GM12875 (cell line): ENCODE measurements around the gene APBA2.

Source experiments
- H3K4me3 ChIP-seq: one replicate; pipeline ENCODE4 v1.5.1; 2011; ENCODE audit warnings: low read depth, low read length, control low read depth
- CTCF ChIP-seq: IDR thresholded peaks from 2 replicates; pipeline ENCODE4 v1.5.1; 2011; ENCODE audit warnings: low read depth, mild to moderate bottlenecking, control low read depth, inconsistent platforms, low read length, moderate library complexity, borderline replicate concordance; ENCODE audit not compliant: insufficient read depth

The APBA2 gene

DNA sequence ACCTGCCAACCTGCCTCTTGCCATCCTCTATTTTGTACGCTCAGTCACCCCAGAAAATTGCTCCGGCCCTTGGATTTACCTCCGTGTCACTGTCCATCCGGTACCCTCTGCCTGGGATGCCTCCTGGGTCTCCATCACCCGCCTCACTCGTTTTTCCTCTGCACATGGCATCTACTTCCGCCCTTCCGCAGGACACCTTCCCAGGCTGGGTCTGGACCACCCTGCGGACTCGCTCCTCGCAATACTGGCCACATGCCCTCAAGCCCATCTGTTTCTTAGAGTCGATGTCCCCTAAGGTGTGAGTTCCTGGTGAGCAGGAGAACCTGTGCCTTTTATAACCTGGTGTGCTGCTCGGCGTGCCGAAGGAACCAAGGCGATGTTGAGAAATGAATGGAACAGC, 58.5 kb downstream of the APBA2 start:
- no peak for TF ChIP-seq CTCF
- no peak overlapping the region for H3K4me3 ChIP-seq

GRCh38 chr15:28944696-28945300, 59.0 kb downstream of the APBA2 start:
- TF ChIP-seq CTCF: no peak

GRCh38 chr15:28945626-28946230, 60.0 kb downstream of the APBA2 start:
- no peak for TF ChIP-seq CTCF
- H3K4me3 ChIP-seq: no peak overlapping the region

More at GRCh38 chr15:28944696-28945300, 59.0 kb downstream of the APBA2 start:
- no peak overlapping the region for H3K4me3 ChIP-seq

DNA sequence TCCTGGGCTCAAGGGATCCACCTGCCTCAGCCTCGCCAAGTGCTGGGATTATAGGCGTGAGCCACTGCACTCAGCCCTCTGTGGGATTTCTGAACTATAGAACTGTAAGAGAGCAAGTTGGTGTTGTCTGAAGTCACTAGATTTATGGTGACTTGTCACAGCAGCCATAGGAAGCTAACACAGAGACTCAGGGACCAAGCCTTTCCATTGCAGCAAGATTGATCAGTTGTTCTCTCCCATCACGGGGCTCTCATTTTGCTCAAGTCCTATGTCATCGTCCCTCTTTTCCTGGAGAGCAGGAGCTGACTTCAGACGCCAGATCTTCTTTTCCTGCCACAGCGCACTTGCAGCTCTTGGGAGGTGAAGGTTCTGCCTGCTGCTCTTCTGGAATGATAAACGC, 61.0 kb downstream of the APBA2 start:
- H3K4me3 ChIP-seq: no peak overlapping the region
- TF ChIP-seq CTCF: no peak

- H3K4me3 ChIP-seq: no peak overlapping the region
- no peak for TF ChIP-seq CTCF
These were observed 61.5 kb downstream of the APBA2 start for GRCh38 chr15:28947221-28947674.

DNA sequence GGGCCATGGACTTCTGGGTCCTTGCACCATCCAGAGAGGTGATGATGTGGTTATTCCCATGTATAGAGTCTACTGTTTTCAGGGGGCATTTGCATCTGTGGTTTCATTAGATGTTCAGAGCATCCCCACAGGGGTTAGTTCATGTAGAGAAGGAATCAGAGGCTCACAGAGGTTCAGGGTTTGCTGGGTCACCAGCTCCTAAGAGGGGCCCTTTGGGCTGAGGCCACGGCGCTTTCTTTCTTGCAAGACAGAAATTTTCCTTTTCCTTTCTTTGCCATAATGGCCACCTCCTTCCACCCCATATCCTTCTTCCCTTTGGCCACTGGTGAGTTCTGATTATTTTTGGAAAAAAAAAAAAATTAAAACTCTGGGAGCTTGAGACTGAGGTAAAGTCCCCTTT, 62.3 kb downstream of the APBA2 start:
- no peak for TF ChIP-seq CTCF
- no peak overlapping the region for H3K4me3 ChIP-seq

- no peak overlapping the region for H3K4me3 ChIP-seq
- TF ChIP-seq CTCF: no peak
These were observed 65.1 kb downstream of the APBA2 start for GRCh38 chr15:28950916-28951315.
